Stimulated activated memory B cell treated with anti-CD40 and anti-IgM and Interleukin-4, amounts not matched to agents 10 μg/mL and 1 μg/mL and 100 μg/mL, for 72 hours (primary cell): ENCODE measurements around the gene SLU7.

ENCODE experiments used
- ATAC-seq: fragments of 150-1000 bp; cut with Tn5 transposase; 2 replicates; pipeline ENCODE4 v1.10.0; 2021
- H3K27ac Mint-ChIP-seq: one replicate; pipeline ENCODE4 v1.8.0; 2022; ENCODE audit warnings: mild to moderate bottlenecking, mixed read lengths
- H3K27me3 Mint-ChIP-seq: one replicate; pipeline ENCODE4 v1.8.0; 2022; ENCODE audit warnings: mixed read lengths
- H3K36me3 Mint-ChIP-seq: one replicate; pipeline ENCODE4 v1.8.0; 2022; ENCODE audit warnings: mixed read lengths
- H3K4me1 Mint-ChIP-seq: one replicate; pipeline ENCODE4 v1.8.0; 2022; ENCODE audit warnings: mixed read lengths
- H3K4me3 Mint-ChIP-seq: one replicate; pipeline ENCODE4 v1.8.0; 2022; ENCODE audit warnings: mild to moderate bottlenecking, moderate library complexity, mixed read lengths
- H3K9me3 Mint-ChIP-seq: one replicate; pipeline ENCODE4 v1.8.0; 2022; ENCODE audit warnings: mixed read lengths

SLU7 gene

DNA sequence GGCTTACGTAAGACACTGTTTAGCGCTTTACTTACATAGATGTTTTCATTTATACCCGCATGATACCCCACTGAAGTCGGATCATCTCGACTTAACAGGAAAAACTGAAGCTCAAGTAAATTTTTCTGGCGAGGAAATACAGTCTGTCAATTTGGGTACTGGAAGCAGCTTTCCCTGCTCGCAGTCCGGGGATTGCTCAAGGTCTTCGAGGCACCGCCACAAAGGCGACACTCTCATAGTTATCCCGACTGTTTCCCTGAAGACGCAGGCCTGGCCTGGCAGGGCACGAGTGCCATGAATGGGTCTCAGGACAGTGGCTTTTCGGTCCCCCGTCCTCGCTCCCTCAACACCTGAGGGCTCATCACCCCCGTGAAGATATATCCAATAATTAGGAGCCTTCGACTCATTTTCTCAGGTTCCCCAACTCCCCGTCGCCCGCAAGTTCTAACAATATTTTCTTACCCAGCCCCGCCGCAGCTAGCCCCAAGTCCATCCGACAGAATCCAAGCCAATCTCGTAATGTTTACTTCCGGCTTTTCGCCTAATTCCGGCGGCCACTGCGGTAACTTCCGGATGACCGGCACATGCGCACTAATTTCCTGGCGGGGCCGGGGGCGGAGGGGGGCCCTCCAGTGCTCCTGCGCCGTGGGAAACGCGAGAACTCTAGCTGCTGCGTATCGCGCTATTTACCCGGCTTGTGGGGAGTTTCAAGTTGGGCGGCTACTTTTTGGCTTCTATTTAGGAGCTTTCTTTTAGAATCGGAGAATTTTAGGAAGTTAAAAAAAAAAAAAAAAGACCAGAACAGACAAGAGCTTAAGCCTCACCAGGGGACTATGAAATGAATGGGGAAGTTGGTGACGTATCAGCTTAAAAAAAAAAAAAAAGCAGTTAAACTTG lies at the start of gene SLU7:
TSS of gene SLU7 (minus strand) at position 521 of the 897 bp plus-strand sequence. CDS start 3,787 bp downstream, outside the sequence.
- H3K9me3 Mint-ChIP-seq: no peaks in the 10 kb centered on the region
- peak; percentile 91 for ATAC-seq
- H3K27ac Mint-ChIP-seq: peak within 1 kb of the TSS; percentile 93
- H3K36me3 Mint-ChIP-seq: peaks cover 27% of the 10 kb centered on the region
- peaks cover 70% of the 10 kb centered on the region for H3K4me1 Mint-ChIP-seq
- H3K27me3 Mint-ChIP-seq: no peaks in the 10 kb centered on the region
- peak within 1 kb of the TSS; percentile 97 for H3K4me3 Mint-ChIP-seq

DNA sequence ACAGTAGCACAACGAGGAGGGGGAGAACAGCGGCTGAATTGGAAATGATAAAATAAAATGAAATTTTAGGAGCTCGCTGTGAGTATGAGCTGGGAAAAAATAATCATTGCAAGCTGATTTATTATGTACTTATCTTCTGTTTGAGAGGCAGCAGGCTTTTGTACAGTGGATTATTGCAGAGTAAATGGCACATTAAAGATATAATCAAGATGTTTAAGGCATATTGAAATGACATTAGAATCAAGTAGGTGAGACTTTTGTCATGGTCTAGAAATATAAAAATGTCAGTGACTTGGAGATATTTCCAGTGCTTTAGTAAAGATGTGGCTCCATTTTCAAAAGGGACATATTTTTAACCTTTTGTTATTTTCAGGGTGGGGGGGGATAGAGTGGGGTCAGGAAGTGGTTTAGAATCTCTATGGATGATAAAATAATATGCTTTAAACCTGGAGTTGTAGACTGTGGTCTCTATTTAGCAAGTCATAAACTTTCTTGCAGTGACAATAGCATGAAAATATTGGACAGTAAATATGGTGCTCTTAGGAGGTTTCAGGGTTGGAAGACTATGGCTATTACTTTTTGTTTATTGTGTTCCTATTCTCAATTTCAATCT lies 49.6 kb upstream of the SLU7 start:
- Mint-ChIP-seq H3K36me3 (peaks cover 16% of the 10 kb centered on the region), H3K9me3 (no peaks in the 10 kb centered on the region), H3K4me3 (peak overlapping the region; percentile 96), H3K27me3 (no peaks in the 10 kb centered on the region), H3K4me1 (peaks cover 77% of the 10 kb centered on the region), H3K27ac (peak overlapping the region; percentile 98)
- no peak for ATAC-seq

DNA sequence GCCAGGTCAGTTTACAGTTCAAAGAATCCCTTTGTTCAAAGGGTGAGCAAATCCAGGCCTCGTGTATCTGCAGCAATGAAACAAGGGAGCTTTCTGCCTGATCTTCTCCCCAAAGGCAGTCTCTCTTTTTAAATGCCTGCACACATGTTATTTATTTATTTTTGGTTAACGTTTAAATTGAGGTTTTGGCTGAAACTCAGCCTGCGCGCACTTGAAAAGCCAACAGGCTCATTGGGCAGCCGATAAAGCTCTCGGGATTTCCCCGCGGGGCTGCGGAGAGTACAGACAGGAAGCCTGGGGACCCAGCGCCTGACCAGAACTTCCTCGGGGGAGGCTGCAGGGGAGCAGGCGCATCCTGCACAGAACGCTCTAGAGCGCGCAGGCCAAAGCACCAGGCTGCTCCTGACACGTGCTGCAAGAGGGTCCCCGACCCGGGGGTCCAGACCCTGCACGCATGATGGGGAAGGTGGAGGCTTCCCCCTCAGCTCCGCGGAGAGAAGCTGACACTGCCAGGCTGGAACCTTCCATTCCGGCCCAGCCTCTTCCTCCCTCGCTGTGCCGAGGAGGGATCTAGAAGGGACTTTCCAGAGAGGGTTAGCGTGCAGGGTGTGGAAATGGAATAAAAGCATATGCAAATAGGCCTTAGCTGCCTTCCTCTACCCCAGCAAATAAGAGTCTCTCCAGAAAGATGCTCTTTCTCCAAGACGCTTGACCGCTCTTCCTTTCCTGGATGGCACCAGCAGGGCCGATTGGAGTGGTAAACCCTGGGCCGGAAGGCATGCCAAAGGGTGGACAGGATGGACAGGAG lies 48.9 kb upstream of the SLU7 start:
- Mint-ChIP-seq H3K4me1 (peaks cover 75% of the 10 kb centered on the region), H3K9me3 (no peaks in the 10 kb centered on the region), H3K36me3 (peaks cover 13% of the 10 kb centered on the region), H3K4me3 (peak overlapping the region; percentile 96), H3K27ac (peak overlapping the region; percentile 98), H3K27me3 (no peaks in the 10 kb centered on the region)
- peak; percentile 98 for ATAC-seq

- Mint-ChIP-seq H3K27me3 (no peaks in the 10 kb centered on the region), H3K4me3 (peak overlapping the region; percentile 96), H3K4me1 (peaks cover 78% of the 10 kb centered on the region), H3K27ac (peak overlapping the region; percentile 98), H3K9me3 (no peaks in the 10 kb centered on the region), H3K36me3 (peaks cover 10% of the 10 kb centered on the region)
- peak; percentile 9 for ATAC-seq
Measured at GRCh38 chr5:160466889-160467554, 48.1 kb upstream of the SLU7 start.

- ATAC-seq: no peak
- Mint-ChIP-seq H3K9me3 (no peaks in the 10 kb centered on the region), H3K36me3 (peaks cover 9% of the 10 kb centered on the region), H3K4me3 (no peak overlapping the region), H3K27me3 (no peaks in the 10 kb centered on the region), H3K27ac (peak overlapping the region; percentile 98), H3K4me1 (peaks cover 81% of the 10 kb centered on the region)
Measured at GRCh38 chr5:160466116-160466515, 47.2 kb upstream of the SLU7 start.

GRCh38 chr5:160464466-160464797 lies 45.6 kb upstream of the SLU7 start:
- no peak for ATAC-seq
- H3K4me1 Mint-ChIP-seq: peaks cover 71% of the 10 kb centered on the region

GRCh38 chr5:160463740-160464465 lies 45.0 kb upstream of the SLU7 start:
- Mint-ChIP-seq H3K4me3 (no peak overlapping the region), H3K4me1 (peaks cover 71% of the 10 kb centered on the region), H3K27me3 (no peaks in the 10 kb centered on the region), H3K27ac (peak overlapping the region; percentile 22), H3K36me3 (no peaks in the 10 kb centered on the region), H3K9me3 (no peaks in the 10 kb centered on the region)
- no peak for ATAC-seq

More at GRCh38 chr5:160464466-160464797, 45.6 kb upstream of the SLU7 start:
- H3K27me3 Mint-ChIP-seq: no peaks in the 10 kb centered on the region
- H3K27ac Mint-ChIP-seq: peak overlapping the region; percentile 22
- H3K36me3 Mint-ChIP-seq: peaks cover 5% of the 10 kb centered on the region
- no peaks in the 10 kb centered on the region for H3K9me3 Mint-ChIP-seq
- H3K4me3 Mint-ChIP-seq: no peak overlapping the region

DNA sequence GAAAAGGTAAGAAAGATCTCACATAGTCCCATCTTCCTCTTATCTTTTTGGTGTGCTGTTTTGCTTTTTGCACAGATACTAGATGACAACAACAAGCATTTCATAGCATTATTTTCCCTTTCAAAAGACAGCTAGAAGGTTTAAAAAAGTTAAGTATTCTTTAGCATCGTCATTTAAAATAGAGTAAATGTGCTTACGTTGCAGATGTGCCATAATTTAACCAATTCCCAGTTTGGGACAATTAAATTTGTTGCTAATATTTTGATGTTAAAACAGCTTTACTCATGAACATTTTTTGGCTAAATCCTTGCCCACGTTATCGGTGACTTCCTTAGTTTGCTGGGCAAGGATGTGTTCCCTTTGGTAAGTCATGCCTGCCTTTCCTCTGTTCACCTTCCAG lies 44.3 kb upstream of the SLU7 start:
- no peaks in the 10 kb centered on the region for H3K36me3 Mint-ChIP-seq
- no peaks in the 10 kb centered on the region for H3K9me3 Mint-ChIP-seq
- peaks cover 69% of the 10 kb centered on the region for H3K4me1 Mint-ChIP-seq
- no peaks in the 10 kb centered on the region for H3K27me3 Mint-ChIP-seq
- no peak overlapping the region for H3K4me3 Mint-ChIP-seq
- no peak overlapping the region for H3K27ac Mint-ChIP-seq
- no peak for ATAC-seq

- H3K9me3 Mint-ChIP-seq: no peaks in the 10 kb centered on the region
- H3K27ac Mint-ChIP-seq: peak overlapping the region; percentile 64
- peaks cover 58% of the 10 kb centered on the region for H3K4me1 Mint-ChIP-seq
- H3K4me3 Mint-ChIP-seq: no peak overlapping the region
- H3K27me3 Mint-ChIP-seq: no peaks in the 10 kb centered on the region
- ATAC-seq: peak; percentile 77
- no peaks in the 10 kb centered on the region for H3K36me3 Mint-ChIP-seq
Measured at GRCh38 chr5:160462167-160462566, 43.3 kb upstream of the SLU7 start.

- Mint-ChIP-seq H3K36me3 (no peaks in the 10 kb centered on the region), H3K27ac (peak overlapping the region; percentile 64), H3K27me3 (no peaks in the 10 kb centered on the region), H3K4me1 (peaks cover 55% of the 10 kb centered on the region), H3K9me3 (no peaks in the 10 kb centered on the region), H3K4me3 (no peak overlapping the region)
- no peak for ATAC-seq
Measured at GRCh38 chr5:160461378-160461777, 42.5 kb upstream of the SLU7 start.

DNA sequence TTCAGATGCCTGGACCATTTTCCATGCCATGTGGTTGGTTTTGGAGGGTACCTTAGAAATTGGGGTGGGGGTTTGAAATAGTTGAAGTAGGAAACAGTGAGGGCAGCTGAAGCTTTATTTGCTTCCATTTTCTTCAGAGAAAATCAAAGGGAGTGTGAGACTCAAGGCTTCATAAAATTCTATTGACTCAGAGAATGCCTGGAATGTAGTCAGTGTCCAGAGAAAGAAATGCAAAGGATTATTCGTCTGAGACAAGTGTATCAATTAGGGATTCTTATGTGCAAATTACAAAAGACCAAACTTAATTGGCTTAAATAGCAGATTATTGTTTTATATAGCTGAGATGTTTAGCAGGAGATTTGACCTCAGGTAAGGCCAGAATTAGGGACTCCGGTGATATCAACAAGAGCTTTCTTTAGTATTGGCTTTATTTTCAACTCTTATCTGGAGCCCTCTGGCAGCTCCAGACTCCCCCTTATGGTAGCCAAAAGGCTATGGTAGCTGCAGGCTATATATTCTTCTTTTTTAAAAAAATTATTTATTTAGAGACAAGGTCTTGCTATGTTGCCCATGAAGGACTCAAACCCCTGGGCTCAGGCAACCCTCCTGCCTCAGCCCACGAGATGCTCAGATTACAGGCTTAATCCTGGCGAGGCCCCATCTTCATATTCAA lies 41.6 kb upstream of the SLU7 start:
- Mint-ChIP-seq H3K4me1 (peaks cover 57% of the 10 kb centered on the region), H3K27me3 (no peaks in the 10 kb centered on the region), H3K36me3 (no peaks in the 10 kb centered on the region), H3K9me3 (no peaks in the 10 kb centered on the region), H3K4me3 (no peak overlapping the region), H3K27ac (peak overlapping the region; percentile 64)
- ATAC-seq: no peak

GRCh38 chr5:160458806-160459800 lies 40.2 kb upstream of the SLU7 start:
- Mint-ChIP-seq H3K4me3 (peak overlapping the region; percentile 32), H3K27me3 (no peaks in the 10 kb centered on the region), H3K27ac (peak overlapping the region; percentile 81), H3K9me3 (no peaks in the 10 kb centered on the region), H3K36me3 (no peaks in the 10 kb centered on the region), H3K4me1 (peaks cover 49% of the 10 kb centered on the region)
- ATAC-seq: peak; percentile 92

DNA sequence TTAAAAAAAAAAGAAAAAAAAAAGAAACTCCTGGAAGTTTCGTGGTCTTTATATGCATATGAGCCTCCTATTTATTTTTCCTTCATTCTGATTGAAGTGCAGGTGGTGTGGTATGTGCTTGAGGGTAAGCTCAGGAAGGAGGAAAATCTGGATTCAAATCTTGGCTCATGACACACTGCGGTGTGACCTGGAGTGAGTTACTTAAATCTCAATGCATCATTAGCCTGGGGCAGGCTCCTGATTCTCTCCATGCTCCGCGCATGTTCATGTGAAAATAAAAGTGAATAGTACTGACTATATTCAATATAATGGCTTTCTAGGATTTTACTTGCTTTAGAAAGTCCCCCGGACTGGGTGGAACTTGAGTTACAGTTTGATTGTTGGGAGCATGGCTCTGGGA lies 38.4 kb upstream of the SLU7 start:
- H3K4me1 Mint-ChIP-seq: peaks cover 49% of the 10 kb centered on the region
- H3K9me3 Mint-ChIP-seq: no peaks in the 10 kb centered on the region
- no peaks in the 10 kb centered on the region for H3K36me3 Mint-ChIP-seq
- no peaks in the 10 kb centered on the region for H3K27me3 Mint-ChIP-seq
- ATAC-seq: no peak
- H3K27ac Mint-ChIP-seq: no peak overlapping the region
- no peak overlapping the region for H3K4me3 Mint-ChIP-seq
